ENCODE data around the gene STING1. TPM values are rescaled to one million over a fixed set of nuclear protein-coding genes. Genes with fewer than 3 reads are reported as not detected.
"Not testable (repeated sequence)": the region's sequence is repeated elsewhere in the genome, so short reads cannot be mapped to it uniquely, and the experiment has no call there.

Gene STING1
- total RNA-seq, 1 experiment from 2014 or later, result 0.48 TPM

- Mint-ChIP-seq H3K27me3 (ENCODE audit: low read depth) (peaks cover 11% of the 10 kb centered on the region), H3K4me3 (peak overlapping the region; percentile 72 to 73), H3K9me3 (peaks cover 10 to 11% of the 10 kb centered on the region in 2 experiments), H3K27ac (peak overlapping the region in 1 of 3 experiments; percentile 87; a peak in 1 of 7 replicates), H3K4me1 (peaks cover 31 to 33% of the 10 kb centered on the region in 2 experiments)
- not testable (repeated sequence) for H4K91ac ChIP-seq (ENCODE audit: insufficient read length, low read depth, low read length); H3K56ac ChIP-seq (ENCODE audit: insufficient read length, low read depth, low read length); H3K79me1 ChIP-seq (ENCODE audit: insufficient read depth, low read depth, low read length, poor library complexity, severe bottlenecking); H2BK120ac ChIP-seq (ENCODE audit: low read depth, low read length, poor library complexity, severe bottlenecking); H3K9ac ChIP-seq (ENCODE audit: extremely low read depth, insufficient read length, low read length); H4K8ac ChIP-seq (replicated peaks; ENCODE audit: insufficient read length, low read depth, low read length); H2AK5ac ChIP-seq (ENCODE audit: insufficient read length, low read length); H3K27ac ChIP-seq (ENCODE audit: insufficient read length, low read depth, low read length); H4K5ac ChIP-seq (ENCODE audit: insufficient read length, low read depth, low read length); H4K20me1 ChIP-seq (ENCODE audit: control insufficient read depth, insufficient read depth, insufficient read length); H3K9me3 ChIP-seq (ENCODE audit: control insufficient read depth, low read depth, low read length); H3K27me3 ChIP-seq (ENCODE audit: insufficient read depth, low read length); H3K79me2 ChIP-seq (ENCODE audit: insufficient read depth, low read length); H3T11ph ChIP-seq (ENCODE audit: low read length); H3K36me3 Mint-ChIP-seq (ENCODE audit: insufficient read depth in 1 of 3, low read depth in 3 of 3); H3K18ac ChIP-seq (ENCODE audit: insufficient read length, low read depth, low read length); H3K4me1 ChIP-seq (ENCODE audit: insufficient read depth, low read length); H3K4ac ChIP-seq (ENCODE audit: low read depth, low read length); H3K23ac ChIP-seq (ENCODE audit: insufficient read length, low read depth, low read length); H2BK12ac ChIP-seq (ENCODE audit: insufficient read length, low read depth, low read length); H2BK20ac ChIP-seq (ENCODE audit: low read depth, low read length, poor library complexity, severe bottlenecking); H2AFZ ChIP-seq (ENCODE audit: low read length); H2BK15ac ChIP-seq (ENCODE audit: low read depth, low read length); H3K14ac ChIP-seq (ENCODE audit: insufficient read depth, low read length); H3K23me2 ChIP-seq (ENCODE audit: insufficient read length, low read depth, low read length, poor library complexity, severe bottlenecking); H2BK5ac ChIP-seq (ENCODE audit: insufficient read length, low read length)
- WGBS (ENCODE audit: extremely low coverage, insufficient read length, low lambda C conversion rate), result no CpG with 5 or more reads among the region's 15 CpGs
- DNase-seq, result peak; percentile 55
- peak overlapping the region; percentile 56 for H3K4me2 ChIP-seq (ENCODE audit: insufficient read depth, insufficient read length, low read length)
These were observed 21.3 kb upstream of the STING1 start for GRCh38 chr5:139503879-139504278.

- not testable (repeated sequence) for H2BK20ac ChIP-seq (ENCODE audit: low read depth, low read length, poor library complexity, severe bottlenecking); H2BK15ac ChIP-seq (ENCODE audit: low read depth, low read length); H3K56ac ChIP-seq (ENCODE audit: insufficient read length, low read depth, low read length); H2BK5ac ChIP-seq (ENCODE audit: insufficient read length, low read length); H4K5ac ChIP-seq (ENCODE audit: insufficient read length, low read depth, low read length); H3K9ac ChIP-seq (ENCODE audit: extremely low read depth, insufficient read length, low read length); H3K27ac Mint-ChIP-seq; H3K14ac ChIP-seq (ENCODE audit: insufficient read depth, low read length); H4K91ac ChIP-seq (ENCODE audit: insufficient read length, low read depth, low read length); H2BK12ac ChIP-seq (ENCODE audit: insufficient read length, low read depth, low read length); H3T11ph ChIP-seq (ENCODE audit: low read length); H3K9me3 ChIP-seq (ENCODE audit: control insufficient read depth, low read depth, low read length); H3K23me2 ChIP-seq (ENCODE audit: insufficient read length, low read depth, low read length, poor library complexity, severe bottlenecking); H2BK120ac ChIP-seq (ENCODE audit: low read depth, low read length, poor library complexity, severe bottlenecking); H3K27me3 ChIP-seq (ENCODE audit: insufficient read depth, low read length); H2AK5ac ChIP-seq (ENCODE audit: insufficient read length, low read length); DNase-seq; H2AFZ ChIP-seq (ENCODE audit: low read length); H3K4ac ChIP-seq (ENCODE audit: low read depth, low read length); H3K79me1 ChIP-seq (ENCODE audit: insufficient read depth, low read depth, low read length, poor library complexity, severe bottlenecking); H3K18ac ChIP-seq (ENCODE audit: insufficient read length, low read depth, low read length); H3K23ac ChIP-seq (ENCODE audit: insufficient read length, low read depth, low read length); H3K36me3 Mint-ChIP-seq (ENCODE audit: insufficient read depth in 1 of 3, low read depth in 3 of 3); H3K4me1 ChIP-seq (ENCODE audit: insufficient read depth, low read length); H3K27ac ChIP-seq (ENCODE audit: insufficient read length, low read depth, low read length); H4K8ac ChIP-seq (replicated peaks; ENCODE audit: insufficient read length, low read depth, low read length); H4K20me1 ChIP-seq (ENCODE audit: control insufficient read depth, insufficient read depth, insufficient read length); H3K79me2 ChIP-seq (ENCODE audit: insufficient read depth, low read length)
- peak overlapping the region; percentile 56 for H3K4me2 ChIP-seq (ENCODE audit: insufficient read depth, insufficient read length, low read length)
- Mint-ChIP-seq H3K4me3 (peak overlapping the region; percentile 72 to 73), H3K4me1 (peaks cover 31 to 33% of the 10 kb centered on the region in 2 experiments), H3K27me3 (ENCODE audit: low read depth) (peaks cover 11% of the 10 kb centered on the region), H3K9me3 (peaks cover 10 to 11% of the 10 kb centered on the region in 2 experiments)
- WGBS (ENCODE audit: extremely low coverage, insufficient read length, low lambda C conversion rate), result no CpG with 5 or more reads among the region's 15 CpGs
These were observed 20.7 kb upstream of the STING1 start for GRCh38 chr5:139503036-139503817.

Measured in H9 (cell line).